Measurements from ENCODE around the gene THEMIS. TPM values are rescaled to one million over a fixed set of nuclear protein-coding genes. Genes with fewer than 3 reads are reported as not detected.

THEMIS gene
- total RNA-seq, 1 experiment from 2014 or later, result 0.05 TPM

GRCh38 chr6:127816643-127817042 lies 84.2 kb downstream of the THEMIS start:
- DNase-seq (ENCODE audit: low read depth, low spot score) (no peak), ATAC-seq (no peak)
- no peaks in the 10 kb centered on the region for H3K36me3 ChIP-seq (ENCODE audit: control insufficient read depth, insufficient read depth, low read length)
- no peak overlapping the region for H3K4me3 ChIP-seq (ENCODE audit: low read depth in 2 of 2, low read length in 2 of 2)
- no peak overlapping the region for H3K27ac ChIP-seq (ENCODE audit: low read length)
- intact Hi-C loops (cut with micrococcal nuclease; ENCODE audit: unreplicated experiment), result no loop called here
- H3K4me1 ChIP-seq (ENCODE audit: control insufficient read depth, insufficient read depth, low read length), result no peaks in the 10 kb centered on the region
- TF ChIP-seq CTCF (IDR thresholded peaks at IDR 0.05) (no peak), POLR2AphosphoS5 (IDR thresholded peaks at IDR 0.05; ENCODE audit: low read depth, low read length) (no peak), SIN3A (IDR thresholded peaks at IDR 0.05; ENCODE audit: borderline replicate concordance, insufficient read depth, low read depth, low read length) (no peak), TCF7L2 (IDR thresholded peaks at IDR 0.05; ENCODE audit: low read depth, low read length) (no peak)
- TF ChIP-seq, protein P1, sequence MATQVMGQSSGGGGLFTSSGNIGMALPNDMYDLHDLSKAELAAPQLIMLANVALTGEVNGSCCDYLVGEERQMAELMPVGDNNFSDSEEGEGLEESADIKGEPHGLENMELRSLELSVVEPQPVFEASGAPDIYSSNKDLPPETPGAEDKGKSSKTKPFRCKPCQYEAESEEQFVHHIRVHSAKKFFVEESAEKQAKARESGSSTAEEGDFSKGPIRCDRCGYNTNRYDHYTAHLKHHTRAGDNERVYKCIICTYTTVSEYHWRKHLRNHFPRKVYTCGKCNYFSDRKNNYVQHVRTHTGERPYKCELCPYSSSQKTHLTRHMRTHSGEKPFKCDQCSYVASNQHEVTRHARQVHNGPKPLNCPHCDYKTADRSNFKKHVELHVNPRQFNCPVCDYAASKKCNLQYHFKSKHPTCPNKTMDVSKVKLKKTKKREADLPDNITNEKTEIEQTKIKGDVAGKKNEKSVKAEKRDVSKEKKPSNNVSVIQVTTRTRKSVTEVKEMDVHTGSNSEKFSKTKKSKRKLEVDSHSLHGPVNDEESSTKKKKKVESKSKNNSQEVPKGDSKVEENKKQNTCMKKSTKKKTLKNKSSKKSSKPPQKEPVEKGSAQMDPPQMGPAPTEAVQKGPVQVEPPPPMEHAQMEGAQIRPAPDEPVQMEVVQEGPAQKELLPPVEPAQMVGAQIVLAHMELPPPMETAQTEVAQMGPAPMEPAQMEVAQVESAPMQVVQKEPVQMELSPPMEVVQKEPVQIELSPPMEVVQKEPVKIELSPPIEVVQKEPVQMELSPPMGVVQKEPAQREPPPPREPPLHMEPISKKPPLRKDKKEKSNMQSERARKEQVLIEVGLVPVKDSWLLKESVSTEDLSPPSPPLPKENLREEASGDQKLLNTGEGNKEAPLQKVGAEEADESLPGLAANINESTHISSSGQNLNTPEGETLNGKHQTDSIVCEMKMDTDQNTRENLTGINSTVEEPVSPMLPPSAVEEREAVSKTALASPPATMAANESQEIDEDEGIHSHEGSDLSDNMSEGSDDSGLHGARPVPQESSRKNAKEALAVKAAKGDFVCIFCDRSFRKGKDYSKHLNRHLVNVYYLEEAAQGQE (IDR thresholded peaks at IDR 0.05; ENCODE audit: insufficient read depth in 1 of 2, low read depth in 2 of 2, low read length in 1 of 2), result no peak
- CTCF ChIA-PET, result no interaction called here
- no peaks in the 10 kb centered on the region for H3K9me3 ChIP-seq (ENCODE audit: control insufficient read depth, insufficient read depth, low read depth, low read length)
- H3K27me3 ChIP-seq (ENCODE audit: control insufficient read depth, insufficient read depth, low read length), result peaks cover 3% of the 10 kb centered on the region; the same call in 1 of the 2 replicates
- POLR2A ChIA-PET, result no interaction called here
- no TSS peak for BruUV-seq (replicated peaks)
- in situ Hi-C loops (cut with HindIII; ENCODE audit: low pct_unique_long_range_greater_than_20kb, low sequenced_read_pairs), result no loop called here

- no peak overlapping the region for H3K27ac ChIP-seq (ENCODE audit: low read length)
- H3K4me3 ChIP-seq (ENCODE audit: low read depth in 2 of 2, low read length in 2 of 2), result no peak overlapping the region
- in situ Hi-C loops (cut with HindIII; ENCODE audit: low pct_unique_long_range_greater_than_20kb, low sequenced_read_pairs) (no loop called here), intact Hi-C loops (cut with micrococcal nuclease; ENCODE audit: unreplicated experiment) (no loop called here)
- CTCF ChIA-PET, result no interaction called here
- POLR2A ChIA-PET, result no interaction called here
- no peaks in the 10 kb centered on the region for H3K4me1 ChIP-seq (ENCODE audit: control insufficient read depth, insufficient read depth, low read length)
- H3K27me3 ChIP-seq (ENCODE audit: control insufficient read depth, insufficient read depth, low read length), result 0 out of 2 replicates have a peak, but pooled peaks cover 3% of the 10 kb centered on the region
- DNase-seq (ENCODE audit: low read depth, low spot score) (no peak), ATAC-seq (no peak)
- no peaks in the 10 kb centered on the region for H3K9me3 ChIP-seq (ENCODE audit: control insufficient read depth, insufficient read depth, low read depth, low read length)
- BruUV-seq (replicated peaks), result no TSS peak
- TF ChIP-seq TCF7L2 (IDR thresholded peaks at IDR 0.05; ENCODE audit: low read depth, low read length) (no peak), SIN3A (IDR thresholded peaks at IDR 0.05; ENCODE audit: borderline replicate concordance, insufficient read depth, low read depth, low read length) (no peak), CTCF (IDR thresholded peaks at IDR 0.05) (no peak), POLR2AphosphoS5 (IDR thresholded peaks at IDR 0.05; ENCODE audit: low read depth, low read length) (no peak)
- TF ChIP-seq, protein P1 (IDR thresholded peaks at IDR 0.05; ENCODE audit: insufficient read depth in 1 of 2, low read depth in 2 of 2, low read length in 1 of 2), result no peak
- H3K36me3 ChIP-seq (ENCODE audit: control insufficient read depth, insufficient read depth, low read length), result no peaks in the 10 kb centered on the region
Measured at GRCh38 chr6:127813699-127814027, 87.2 kb downstream of the THEMIS start.

Data from Panc1 (cell line).